ENCODE data around the gene TAP1. TPM values are rescaled to one million over a fixed set of nuclear protein-coding genes. Genes with fewer than 3 reads are reported as not detected.

Gene TAP1, protein sequence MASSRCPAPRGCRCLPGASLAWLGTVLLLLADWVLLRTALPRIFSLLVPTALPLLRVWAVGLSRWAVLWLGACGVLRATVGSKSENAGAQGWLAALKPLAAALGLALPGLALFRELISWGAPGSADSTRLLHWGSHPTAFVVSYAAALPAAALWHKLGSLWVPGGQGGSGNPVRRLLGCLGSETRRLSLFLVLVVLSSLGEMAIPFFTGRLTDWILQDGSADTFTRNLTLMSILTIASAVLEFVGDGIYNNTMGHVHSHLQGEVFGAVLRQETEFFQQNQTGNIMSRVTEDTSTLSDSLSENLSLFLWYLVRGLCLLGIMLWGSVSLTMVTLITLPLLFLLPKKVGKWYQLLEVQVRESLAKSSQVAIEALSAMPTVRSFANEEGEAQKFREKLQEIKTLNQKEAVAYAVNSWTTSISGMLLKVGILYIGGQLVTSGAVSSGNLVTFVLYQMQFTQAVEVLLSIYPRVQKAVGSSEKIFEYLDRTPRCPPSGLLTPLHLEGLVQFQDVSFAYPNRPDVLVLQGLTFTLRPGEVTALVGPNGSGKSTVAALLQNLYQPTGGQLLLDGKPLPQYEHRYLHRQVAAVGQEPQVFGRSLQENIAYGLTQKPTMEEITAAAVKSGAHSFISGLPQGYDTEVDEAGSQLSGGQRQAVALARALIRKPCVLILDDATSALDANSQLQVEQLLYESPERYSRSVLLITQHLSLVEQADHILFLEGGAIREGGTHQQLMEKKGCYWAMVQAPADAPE
- 42.7 TPM for polyA plus RNA-seq (2013)

DNA sequence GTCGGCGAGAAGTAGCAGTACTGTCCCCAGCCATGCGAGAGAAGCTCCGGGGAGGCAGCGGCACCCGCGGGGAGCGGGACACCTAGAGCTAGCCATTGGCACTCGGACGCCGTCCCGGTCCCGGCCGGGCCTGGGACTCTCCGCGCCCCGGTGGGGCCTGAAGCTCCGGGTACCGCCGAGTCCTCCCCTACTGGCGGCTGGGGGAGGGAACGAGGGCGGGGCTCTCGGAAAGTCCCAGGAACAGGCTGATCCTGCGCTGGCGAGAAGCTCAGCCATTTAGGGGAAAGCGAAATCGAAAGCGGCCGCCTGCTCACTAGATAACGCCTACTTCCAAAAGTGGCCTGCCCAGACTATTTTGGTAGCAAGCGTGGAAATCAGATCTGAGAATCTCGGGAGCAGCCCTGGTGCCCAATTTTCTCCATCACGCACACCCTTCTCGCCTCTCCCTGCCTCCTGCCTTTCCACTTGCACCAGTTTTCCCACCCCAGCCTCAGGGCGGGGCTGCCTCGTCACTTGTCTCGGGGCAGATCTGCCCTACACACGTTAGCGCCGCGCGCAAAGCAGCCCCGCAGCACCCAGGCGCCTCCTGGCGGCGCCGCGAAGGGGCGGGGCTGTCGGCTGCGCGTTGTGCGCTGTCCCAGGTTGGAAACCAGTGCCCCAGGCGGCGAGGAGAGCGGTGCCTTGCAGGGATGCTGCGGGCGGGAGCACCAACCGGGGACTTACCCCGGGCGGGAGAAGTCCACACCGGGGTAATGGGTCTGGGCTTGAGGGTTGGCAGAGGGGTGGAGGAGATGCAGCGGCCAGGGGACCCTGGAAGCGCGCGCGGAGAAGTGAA lies at the start of gene TAP1, which contains the start of gene PSMB9:
Gene TAP1 (minus strand): TSS at position 164 of the 835 bp plus-strand sequence. CDS start 68 bp downstream, at position 96.
Gene PSMB9 (plus strand): TSS at position 652 of the 835 bp plus-strand sequence. CDS start 38 bp downstream, at position 690.
- under 1% methylated on average over 60 of the region's 68 CpGs for WGBS (ENCODE audit: insufficient coverage)
- Histone ChIP-seq H3K4me3 (ENCODE audit: control insufficient read depth in 1 of 7, extremely low read depth in 1 of 7, insufficient read depth in 4 of 7, low read depth in 2 of 7, low read length in 6 of 7) (peak within 1 kb of the TSS; percentile 88 to 97 (median 95)), H3K27me3 (replicated peaks in 2 of 5; ENCODE audit: control insufficient read depth in 4 of 5, insufficient read depth in 5 of 5, low read length in 4 of 5) (no peaks in the 10 kb centered on the region), H3K9me3 (ENCODE audit: control extremely low read depth in 1 of 5, control insufficient read depth in 4 of 5, insufficient read depth in 2 of 5, low read depth in 1 of 5, low read length in 4 of 5) (no peaks in the 10 kb centered on the region), H3K4me1 (ENCODE audit: control extremely low read depth in 1 of 4, control insufficient read depth in 4 of 4, insufficient read depth in 4 of 4, low read length in 3 of 4) (peaks cover 6 to 32% (median 28%) of the 10 kb centered on the region in 4 experiments), H3K27ac (ENCODE audit: insufficient read depth in 1 of 2, low read depth in 1 of 2, low read length in 2 of 2, poor library complexity in 1 of 2, severe bottlenecking in 2 of 2) (peak within 1 kb of the TSS; percentile 74 to 89), H3K36me3 (ENCODE audit: control insufficient read depth in 4 of 4, insufficient read depth in 4 of 4, low read length in 3 of 4) (peaks cover 13 to 43% (median 28%) of the 10 kb centered on the region in 4 experiments)
- ChIA-PET POLR2A (interaction anchor here (0.6 to 2.3 kb wide), 7 partner anchors 9 to 162 kb away, joined by 3 to 29 read pairs (median 5); partner anchors contain the start of genes PSMB8 and TAP2), CTCF (interaction anchor here (0.7 to 7.8 kb wide), 18 partner anchors 9 to 438 kb away, joined by 3 to 94 read pairs (median 4); partner anchors contain the start of genes HLA-DMA, PSMB8 and TAP2)
- peak; percentile 94 to 98 (median 98) for DNase-seq

- Histone ChIP-seq H3K36me3 (ENCODE audit: control insufficient read depth in 4 of 4, insufficient read depth in 4 of 4, low read length in 3 of 4) (no peaks in the 10 kb centered on the region), H3K4me1 (ENCODE audit: control extremely low read depth in 1 of 4, control insufficient read depth in 4 of 4, insufficient read depth in 4 of 4, low read length in 3 of 4) (peaks cover 6 to 37% (median 18%) of the 10 kb centered on the region in 4 experiments), H3K27ac (ENCODE audit: insufficient read depth in 1 of 2, low read depth in 1 of 2, low read length in 2 of 2, poor library complexity in 1 of 2, severe bottlenecking in 2 of 2) (peak overlapping the region; percentile 57 to 88), H3K4me3 (ENCODE audit: control insufficient read depth in 1 of 7, extremely low read depth in 1 of 7, insufficient read depth in 4 of 7, low read depth in 2 of 7, low read length in 6 of 7) (peak overlapping the region; percentile 69 to 98 (median 97)), H3K9me3 (ENCODE audit: control extremely low read depth in 1 of 5, control insufficient read depth in 4 of 5, insufficient read depth in 2 of 5, low read depth in 1 of 5, low read length in 4 of 5) (no peaks in the 10 kb centered on the region), H3K27me3 (replicated peaks in 2 of 5; ENCODE audit: control insufficient read depth in 4 of 5, insufficient read depth in 5 of 5, low read length in 4 of 5) (no peaks in the 10 kb centered on the region)
- no peak for DNase-seq
- 0% methylated on average over 2 of the region's 8 CpGs for WGBS (ENCODE audit: insufficient coverage)
- CTCF ChIA-PET, result interaction anchor here (1.0 to 4.4 kb wide), 9 partner anchors 9 to 90 kb away, joined by 3 to 22 read pairs (median 6); partner anchors contain the start of gene HLA-DMA
- POLR2A ChIA-PET, result interaction anchor here (1.2 to 2.7 kb wide), 2 partner anchors 46 to 78 kb away, joined by 10 to 25 read pairs; partner anchors contain the start of gene HLA-DMB
Measured at GRCh38 chr6:32895006-32895345, 41.5 kb upstream of the TAP1 start.

DNA sequence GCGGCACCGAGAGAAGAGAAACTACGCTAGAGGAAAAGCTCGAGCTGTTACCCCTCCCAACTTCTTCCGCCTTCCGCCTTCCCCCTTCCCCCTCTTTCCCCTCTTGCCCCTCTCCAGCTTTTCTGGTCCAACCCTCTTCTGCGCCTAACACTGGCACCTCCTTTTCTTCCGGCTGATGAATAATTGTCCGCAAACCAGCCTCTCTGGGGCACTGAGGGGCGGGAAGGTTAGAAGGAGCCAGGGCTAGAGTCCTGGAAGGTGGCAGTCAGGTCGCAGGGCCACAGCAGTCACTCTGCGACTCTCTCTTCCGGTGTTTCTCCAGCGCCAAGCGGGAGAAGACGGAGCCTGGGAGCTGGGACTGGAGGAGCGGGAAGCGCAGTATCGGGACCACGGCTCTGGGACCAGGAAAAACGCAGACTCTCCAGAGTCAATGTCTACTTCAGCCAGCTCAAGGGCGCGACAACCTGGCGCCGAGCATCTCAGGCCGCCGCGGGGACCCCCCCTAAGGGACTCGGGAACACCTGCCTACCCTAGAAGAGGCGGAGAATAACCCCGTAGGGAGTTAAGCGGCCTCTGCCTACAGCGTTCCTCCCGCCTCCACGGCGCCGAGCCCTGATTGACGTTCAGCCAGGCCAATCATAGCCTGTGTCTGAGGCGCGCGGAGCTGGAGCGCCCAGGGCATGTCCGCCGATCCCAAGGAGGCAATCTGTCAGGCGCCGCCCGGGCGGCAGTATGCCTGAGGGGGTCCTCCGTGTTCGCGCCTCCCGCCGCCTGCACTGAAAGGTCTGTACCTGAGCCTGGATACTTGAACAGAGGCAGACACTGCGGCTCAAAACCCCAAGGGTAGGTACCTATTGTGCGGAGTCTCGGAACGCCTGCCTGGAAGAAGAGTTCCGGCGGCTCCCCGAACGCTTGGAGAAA lies 40.8 kb upstream of the TAP1 start:
- H3K4me1 ChIP-seq (ENCODE audit: control extremely low read depth in 1 of 4, control insufficient read depth in 4 of 4, insufficient read depth in 4 of 4, low read length in 3 of 4), result peaks cover 6 to 37% (median 18%) of the 10 kb centered on the region in 4 experiments
- H3K27me3 ChIP-seq (replicated peaks in 2 of 5; ENCODE audit: control insufficient read depth in 4 of 5, insufficient read depth in 5 of 5, low read length in 4 of 5), result no peaks in the 10 kb centered on the region
- H3K4me3 ChIP-seq (ENCODE audit: control insufficient read depth in 1 of 7, extremely low read depth in 1 of 7, insufficient read depth in 4 of 7, low read depth in 2 of 7, low read length in 6 of 7), result peak overlapping the region; percentile 69 to 98 (median 97)
- no peaks in the 10 kb centered on the region for H3K9me3 ChIP-seq (ENCODE audit: control extremely low read depth in 1 of 5, control insufficient read depth in 4 of 5, insufficient read depth in 2 of 5, low read depth in 1 of 5, low read length in 4 of 5)
- CTCF ChIA-PET, result interaction anchor here (0.9 to 4.4 kb wide), 11 partner anchors 9 to 354 kb away, joined by 3 to 22 read pairs (median 5); partner anchors contain the start of gene HLA-DMA
- H3K27ac ChIP-seq (ENCODE audit: insufficient read depth in 1 of 2, low read depth in 1 of 2, low read length in 2 of 2, poor library complexity in 1 of 2, severe bottlenecking in 2 of 2), result peak overlapping the region; percentile 57 to 88
- POLR2A ChIA-PET, result interaction anchor here (0.8 to 2.7 kb wide), 5 partner anchors 47 to 87 kb away, joined by 3 to 25 read pairs (median 7); partner anchors contain the start of genes HLA-DMA and HLA-DMB
- WGBS (ENCODE audit: insufficient coverage), result under 1% methylated on average over 48 of the region's 61 CpGs
- no peaks in the 10 kb centered on the region for H3K36me3 ChIP-seq (ENCODE audit: control insufficient read depth in 4 of 4, insufficient read depth in 4 of 4, low read length in 3 of 4)
- peak; percentile 92 to 96 (median 94) for DNase-seq

DNA sequence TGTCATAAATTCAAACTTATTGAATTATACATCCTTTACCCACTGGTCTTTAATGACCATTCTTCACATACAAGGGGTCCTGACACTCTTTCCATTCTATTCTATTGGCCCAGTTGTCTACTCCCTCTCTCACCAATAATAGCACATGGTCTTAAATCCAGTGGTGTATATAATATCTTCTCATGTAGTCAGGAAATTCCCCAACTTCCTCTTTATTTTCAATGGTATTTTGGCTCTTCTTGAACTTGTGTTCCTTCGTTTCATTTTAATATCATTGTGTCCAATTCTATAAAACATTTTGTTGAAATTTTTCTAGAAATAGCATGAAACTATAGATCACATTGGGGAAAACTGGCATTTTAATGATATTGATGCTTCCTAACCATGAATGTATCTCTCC lies 37.3 kb upstream of the TAP1 start:
- no peaks in the 10 kb centered on the region for H3K9me3 ChIP-seq (ENCODE audit: control extremely low read depth in 1 of 5, control insufficient read depth in 4 of 5, insufficient read depth in 2 of 5, low read depth in 1 of 5, low read length in 4 of 5)
- no CpG with 5 or more reads among the region's 1 CpG for WGBS (ENCODE audit: insufficient coverage)

DNA sequence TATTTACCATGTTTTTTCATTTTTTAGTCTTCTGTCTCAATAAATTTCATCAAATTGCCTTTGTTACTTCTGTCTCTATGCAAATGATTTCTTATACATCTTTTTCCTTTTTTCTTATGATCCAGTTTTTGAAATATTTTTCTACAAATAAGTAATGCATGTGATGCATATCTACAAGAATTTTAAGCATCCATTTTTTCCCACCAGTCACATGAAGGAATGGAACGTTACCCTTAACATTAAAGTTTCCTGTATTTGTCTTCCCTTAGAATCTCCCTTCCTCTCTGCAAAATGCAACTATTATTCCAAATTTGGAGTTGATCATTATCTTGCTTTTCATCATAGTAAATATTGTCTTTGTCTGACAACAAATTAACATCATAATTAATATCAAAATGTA lies 36.0 kb upstream of the TAP1 start:
- no peak for DNase-seq
- ChIA-PET POLR2A (no interaction called here), CTCF (interaction anchor here (0.8 to 1.5 kb wide), 4 partner anchors 23 to 90 kb away, joined by 3 to 6 read pairs (median 4); no protein-coding TSS in a partner anchor)
- WGBS (ENCODE audit: insufficient coverage), result no CpG with 5 or more reads among the region's 1 CpG
- Histone ChIP-seq H3K4me3 (ENCODE audit: control insufficient read depth in 1 of 7, extremely low read depth in 1 of 7, insufficient read depth in 4 of 7, low read depth in 2 of 7, low read length in 6 of 7) (no peak overlapping the region), H3K4me1 (ENCODE audit: control extremely low read depth in 1 of 4, control insufficient read depth in 4 of 4, insufficient read depth in 4 of 4, low read length in 3 of 4) (peaks cover 0 to 8% (median 7%) of the 10 kb centered on the region in 4 experiments), H3K36me3 (ENCODE audit: control insufficient read depth in 4 of 4, insufficient read depth in 4 of 4, low read length in 3 of 4) (no peaks in the 10 kb centered on the region), H3K27ac (ENCODE audit: insufficient read depth in 1 of 2, low read depth in 1 of 2, low read length in 2 of 2, poor library complexity in 1 of 2, severe bottlenecking in 2 of 2) (no peak overlapping the region), H3K9me3 (ENCODE audit: control extremely low read depth in 1 of 5, control insufficient read depth in 4 of 5, insufficient read depth in 2 of 5, low read depth in 1 of 5, low read length in 4 of 5) (no peaks in the 10 kb centered on the region), H3K27me3 (replicated peaks in 2 of 5; ENCODE audit: control insufficient read depth in 4 of 5, insufficient read depth in 5 of 5, low read length in 4 of 5) (no peaks in the 10 kb centered on the region)

More for the DNA sequence above, 37.3 kb upstream of the TAP1 start:
- Histone ChIP-seq H3K27me3 (replicated peaks in 2 of 5; ENCODE audit: control insufficient read depth in 4 of 5, insufficient read depth in 5 of 5, low read length in 4 of 5) (no peaks in the 10 kb centered on the region), H3K4me1 (ENCODE audit: control extremely low read depth in 1 of 4, control insufficient read depth in 4 of 4, insufficient read depth in 4 of 4, low read length in 3 of 4) (peaks cover 6 to 19% (median 17%) of the 10 kb centered on the region in 4 experiments), H3K27ac (ENCODE audit: insufficient read depth in 1 of 2, low read depth in 1 of 2, low read length in 2 of 2, poor library complexity in 1 of 2, severe bottlenecking in 2 of 2) (no peak overlapping the region), H3K4me3 (ENCODE audit: control insufficient read depth in 1 of 7, extremely low read depth in 1 of 7, insufficient read depth in 4 of 7, low read depth in 2 of 7, low read length in 6 of 7) (no peak overlapping the region), H3K36me3 (ENCODE audit: control insufficient read depth in 4 of 4, insufficient read depth in 4 of 4, low read length in 3 of 4) (no peaks in the 10 kb centered on the region)
- DNase-seq, result peak in 2 of 3 donors; percentile 32 to 41
- POLR2A ChIA-PET, result no interaction called here
- CTCF ChIA-PET, result interaction anchor here (1.0 to 1.3 kb wide), 2 partner anchors 64 to 89 kb away, joined by 5 to 6 read pairs; no protein-coding TSS in a partner anchor
